Transverse colon (tissue), 4 donors: Measurements from ENCODE around the gene SLC2A13. TPM values are rescaled to one million over a fixed set of nuclear protein-coding genes. Genes with fewer than 3 reads are reported as not detected.
"Not testable (repeated sequence)": the region's sequence is repeated elsewhere in the genome, so short reads cannot be mapped to it uniquely, and the experiment has no call there.

ENCODE experiments used
- DNase-seq: peaks from one replicate; pipeline ENCODE4 v3.0.0-alpha.2; 2019
- H3K27ac ChIP-seq, 4 donors: fragments of 200-600 bp; sonication (generic); 2 replicates each; pipeline ENCODE4 v1.5.1; 2016 to 2018; ENCODE audit warnings: inconsistent platforms in 4 of 4
- H3K27me3 ChIP-seq: fragments of 200-600 bp; sonication (generic); 2 replicates; pipeline ENCODE4 v1.5.1; 2017; ENCODE audit warnings: inconsistent platforms
- H3K36me3 ChIP-seq, 4 donors: fragments of 200-600 bp; sonication (generic); 2 replicates each; pipeline ENCODE4 v1.5.1; 2017 to 2019; ENCODE audit warnings: inconsistent platforms in 4 of 4
- H3K4me1 ChIP-seq, 4 donors: fragments of 200-600 bp; sonication (generic); 2 replicates each; pipeline ENCODE4 v1.5.1; 2017 to 2020; ENCODE audit warnings: inconsistent platforms in 4 of 4
- H3K4me3 ChIP-seq, 4 donors: fragments of 200-600 bp; sonication (generic); 1 replicate in 1 of 4; 2 replicates in 3 of 4; pipeline versions ENCODE4 v1.5.1 to v1.6.1; 2017 to 2019; ENCODE audit warnings: inconsistent platforms in 4 of 4
- H3K9me3 ChIP-seq, 2 donors: fragments of 200-600 bp; sonication (generic); 2 replicates each; pipeline ENCODE4 v1.5.1; 2017 to 2019; ENCODE audit warnings: inconsistent platforms in 2 of 2
- CTCF ChIP-seq, 5 experiments: fragments of 200-600 bp in 3 of 5; fragments of 450-650 bp in 2 of 5; sonication (generic) in 3 of 5; IDR thresholded peaks; 1 replicate in 2 of 5; 2 replicates in 3 of 5; pipeline ENCODE4 v1.5.1; 2016 to 2017; ENCODE audit warnings: antibody characterized with exemption in 5 of 5, inconsistent platforms in 3 of 5, mild to moderate bottlenecking in 2 of 5, moderate library complexity in 1 of 5
- EP300 ChIP-seq: sonication (generic); formaldehyde crosslinking; IDR thresholded peaks from one replicate; pipeline ENCODE4 v1.6.1; 2017; ENCODE audit warnings: antibody characterized with exemption, low read depth
- POLR2A ChIP-seq: fragments of 450-650 bp; IDR thresholded peaks from one replicate; pipeline ENCODE4 v1.6.1; 2016; ENCODE audit warnings: antibody characterized with exemption, mild to moderate bottlenecking, moderate library complexity
- POLR2AphosphoS5 ChIP-seq, 3 donors: sonication (generic); formaldehyde crosslinking; IDR thresholded peaks; one replicate each; pipeline ENCODE4 v1.6.1; 2016; ENCODE audit warnings: antibody characterized with exemption in 3 of 3
- WGBS, 2 donors: methylation state at CpG; one replicate each; pipeline ENCODE4 v1.1.5; 2018; ENCODE audit warnings: low coverage in 1 of 2; 5-methylcytosine and 5-hydroxymethylcytosine counted together
- in situ Hi-C, 4 donors: fragments of 200-750 bp; cut with MboI; loops; one replicate each; pipeline versions ENCODE4 v1.15.0 to v1.15.1; 2017; ENCODE audit warnings: low sequenced_read_pairs in 3 of 4, low pct_ligation_motif_present in 1 of 4, low pct_unique_long_range_greater_than_20kb in 1 of 4
- intact Hi-C: fragments of 100-400 bp; cut with DNase I; formaldehyde crosslinking; loops from one replicate; pipeline ENCODE4 v1.15.1; 2023; ENCODE audit warnings: low total_unique reads
- total RNA-seq, 4 donors: library from RNA; depleted of rRNA; stranded (reverse); fragments of >200 nt; gene quantifications; one replicate each; pipeline ENCODE4 v1.1.0, GENCODE V29; 2016

The SLC2A13 gene
- total RNA-seq, 4 donors from 2014 or later = 31.8 to 70.7 (median 46.8) TPM

DNA sequence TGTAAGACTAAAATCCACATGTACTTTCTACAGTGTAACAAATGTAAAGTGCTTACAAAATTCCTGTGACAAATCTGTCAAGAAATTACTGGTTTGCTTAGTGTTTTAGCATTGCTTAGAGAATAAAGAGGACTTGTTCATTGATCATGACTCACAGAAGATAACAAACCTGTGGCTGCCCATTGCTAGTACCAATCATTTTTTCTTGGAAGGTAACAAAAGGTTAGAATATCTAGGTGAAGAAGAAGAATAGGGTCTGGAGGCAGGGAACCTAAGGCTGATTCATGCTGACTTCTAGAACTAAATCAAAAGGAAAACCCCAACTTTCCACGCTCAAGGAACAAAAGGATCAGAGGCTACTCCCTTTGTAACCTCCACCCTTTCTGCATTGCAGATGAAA, 253.5 kb downstream of the SLC2A13 start:
- no peak for DNase-seq
- H3K36me3 ChIP-seq = no peaks in the 10 kb centered on the region
- no peaks in the 10 kb centered on the region for H3K4me1 ChIP-seq
- no peak for TF ChIP-seq POLR2AphosphoS5 (IDR thresholded peaks at IDR 0.05)
- no peak for TF ChIP-seq POLR2A
- no peak for TF ChIP-seq CTCF (IDR thresholded peaks at IDR 0.05)
- no peak for TF ChIP-seq EP300
- no peak overlapping the region for H3K4me3 ChIP-seq
- H3K27ac ChIP-seq = no peak overlapping the region
- WGBS, 2 donors = 95% methylated on average over 1 of the region's 1 CpG; no CpG with 5 or more reads in 1 of the 2 donors
- no peaks in the 10 kb centered on the region for H3K27me3 ChIP-seq
- in situ Hi-C loops (no loop called here), intact Hi-C loops (no loop called here)
- no peaks in the 10 kb centered on the region for H3K9me3 ChIP-seq

GRCh38 chr12:39848218-39848617, 257.7 kb downstream of the SLC2A13 start:
- H3K4me3 ChIP-seq, intact Hi-C loops, H3K27me3 ChIP-seq, DNase-seq, H3K27ac ChIP-seq, H3K9me3 ChIP-seq, H3K36me3 ChIP-seq, in situ Hi-C loops, H3K4me1 ChIP-seq: not testable (repeated sequence)
- WGBS, 2 donors = 93 to 95% methylated on average over 1 of the region's 1 CpG

DNA sequence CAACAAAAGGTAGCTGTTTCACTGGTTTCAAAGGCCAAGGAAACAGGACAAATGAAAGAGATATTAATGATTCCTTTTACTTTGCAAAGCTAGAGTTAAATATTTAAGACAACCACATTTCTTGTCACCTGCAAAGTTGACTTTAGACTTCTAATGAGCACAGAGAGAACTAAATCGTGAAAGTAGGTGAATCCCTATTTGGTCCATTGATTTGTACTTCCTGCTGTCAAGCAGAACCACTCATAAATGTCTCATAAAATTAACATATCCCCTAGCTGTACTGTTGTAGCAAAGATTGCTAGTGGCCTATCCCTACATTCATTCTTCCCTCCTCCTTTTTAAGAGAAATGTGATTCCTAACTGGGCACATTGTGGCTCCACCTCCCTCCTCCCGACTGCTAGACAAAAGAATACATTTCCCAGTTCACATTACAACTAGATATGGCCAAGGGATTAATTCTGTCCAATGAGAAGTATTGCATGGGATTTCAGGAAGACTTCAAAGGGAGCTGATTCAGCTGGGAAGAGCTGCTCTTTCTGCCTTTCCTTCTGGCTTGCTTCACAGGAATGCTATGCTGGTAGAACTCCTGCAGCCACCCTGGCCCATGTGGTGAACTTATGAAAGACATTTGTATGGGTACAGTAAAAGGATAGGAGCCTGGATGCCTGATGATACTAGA, 258.8 kb downstream of the SLC2A13 start:
- Histone ChIP-seq H3K27me3 (no peaks in the 10 kb centered on the region), H3K27ac (no peak overlapping the region), H3K9me3 (no peaks in the 10 kb centered on the region), H3K4me3 (no peak overlapping the region), H3K4me1 (no peaks in the 10 kb centered on the region), H3K36me3 (no peaks in the 10 kb centered on the region)
- WGBS, 2 donors = 50 to 70% methylated on average over 2 of the region's 2 CpGs
- intact Hi-C loops = no loop called here
- DNase-seq = no peak
- TF ChIP-seq CTCF (IDR thresholded peaks at IDR 0.05) = no peak
- TF ChIP-seq EP300 = no peak
- TF ChIP-seq POLR2AphosphoS5 (IDR thresholded peaks at IDR 0.05) = no peak
- TF ChIP-seq POLR2A = no peak
- in situ Hi-C loops = no loop called here

GRCh38 chr12:39846304-39846703, 259.6 kb downstream of the SLC2A13 start:
- TF ChIP-seq POLR2A = no peak
- TF ChIP-seq EP300 = no peak
- no peak for TF ChIP-seq CTCF (IDR thresholded peaks at IDR 0.05)
- no peak for TF ChIP-seq POLR2AphosphoS5 (IDR thresholded peaks at IDR 0.05)
- in situ Hi-C loops (no loop called here), intact Hi-C loops (no loop called here)
- no peaks in the 10 kb centered on the region for H3K9me3 ChIP-seq
- no peak overlapping the region for H3K27ac ChIP-seq
- no peak for DNase-seq
- no peaks in the 10 kb centered on the region for H3K27me3 ChIP-seq
- H3K36me3 ChIP-seq = no peaks in the 10 kb centered on the region
- 87 to 100% methylated on average over 1 to 2 of the region's 2 CpGs for WGBS, 2 donors
- H3K4me1 ChIP-seq = no peaks in the 10 kb centered on the region
- no peak overlapping the region for H3K4me3 ChIP-seq

DNA sequence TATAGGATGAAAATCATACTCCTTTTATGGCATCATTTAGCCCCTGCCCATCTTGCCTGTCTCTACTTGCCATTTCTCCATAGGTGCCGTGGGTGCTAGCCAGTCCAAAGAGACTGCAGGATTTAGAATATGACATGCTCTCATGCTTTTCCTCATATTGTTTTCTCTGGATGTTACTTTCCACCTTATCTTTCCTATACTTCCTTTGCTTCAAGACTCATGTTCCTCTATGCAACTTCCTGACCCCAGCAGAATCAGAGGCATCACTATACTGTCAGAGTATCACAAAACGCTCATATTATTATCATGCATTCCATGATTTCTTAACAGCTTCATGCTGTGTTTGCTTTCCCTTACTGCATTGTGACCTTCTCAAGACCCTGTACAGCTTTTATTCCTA, 265.5 kb downstream of the SLC2A13 start:
- no peak for DNase-seq
- Histone ChIP-seq H3K27ac (no peak overlapping the region), H3K4me1 (no peaks in the 10 kb centered on the region), H3K9me3 (no peaks in the 10 kb centered on the region), H3K27me3 (no peaks in the 10 kb centered on the region), H3K4me3 (no peak overlapping the region), H3K36me3 (no peaks in the 10 kb centered on the region)
- TF ChIP-seq POLR2A (no peak), EP300 (no peak), CTCF (IDR thresholded peaks at IDR 0.05) (no peak), POLR2AphosphoS5 (IDR thresholded peaks at IDR 0.05) (no peak)
- WGBS, 2 donors = 93 to 96% methylated on average over 2 of the region's 2 CpGs
- in situ Hi-C loops (no loop called here), intact Hi-C loops (no loop called here)
